OCI-LY3 (cell line): Measurements from ENCODE around the gene PRAMEF8.
"Not testable (repeated sequence)": the region's sequence is repeated elsewhere in the genome, so short reads cannot be mapped to it uniquely, and the experiment has no call there.

Experiments
- H2AFZ ChIP-seq: fragments of 200-600, 300-600 bp; shearing (Covaris generic); 2 replicates; pipeline ENCODE4 v1.6.0; 2014; ENCODE audit warnings: antibody characterized with exemption, low read depth, low read length
- H3K27ac ChIP-seq: fragments of 200-600, 300-600 bp; sonication (generic); 2 replicates; pipeline ENCODE4 v1.5.1; 2014; ENCODE audit warnings: mild to moderate bottlenecking, low read length, moderate library complexity, mixed read lengths
- H3K27me3 ChIP-seq: fragments of 200-600, 300-600 bp; sonication (generic); 2 replicates; pipeline ENCODE4 v1.6.1; 2014; ENCODE audit warnings: low read depth, low read length, mixed read lengths
- H3K36me3 ChIP-seq: fragments of 200-600, 300-600 bp; sonication (generic); replicated peaks from 2 replicates; pipeline ENCODE3; 2014; ENCODE audit warnings: low read depth, low read length, mixed read lengths
- H3K4me1 ChIP-seq: fragments of 300-600, 200-600 bp; sonication (generic); 2 replicates; pipeline ENCODE4 v1.6.1; 2014; ENCODE audit warnings: low read length, mixed read lengths
- H3K4me2 ChIP-seq: fragments of 200-600, 300-600 bp; sonication (generic); 2 replicates; pipeline ENCODE4 v1.6.1; 2014; ENCODE audit warnings: low read length, mixed read lengths
- H3K4me3 ChIP-seq: fragments of 300-600, 200-600 bp; sonication (generic); 2 replicates; pipeline ENCODE4 v1.5.1; 2014; ENCODE audit warnings: antibody characterized with exemption, mild to moderate bottlenecking, low read length, moderate library complexity
- H3K79me2 ChIP-seq: fragments of 300-600, 200-600 bp; shearing (Covaris generic); 2 replicates; pipeline ENCODE4 v1.6.1; 2014; ENCODE audit warnings: mild to moderate bottlenecking, low read length, mixed read lengths
- H3K9ac ChIP-seq: fragments of 300-600, 200-600 bp; shearing (Covaris generic); 2 replicates; pipeline ENCODE4 v1.6.0; 2014; ENCODE audit warnings: mild to moderate bottlenecking, low read length, moderate library complexity
- H3K9me3 ChIP-seq: fragments of 200-600, 300-600 bp; shearing (Covaris generic); 2 replicates; pipeline ENCODE4 v1.6.1; 2014; ENCODE audit warnings: low read length, mixed read lengths; ENCODE audit not compliant: insufficient read depth
- H4K20me1 ChIP-seq: fragments of 200-600, 300-600 bp; sonication (generic); 2 replicates; pipeline ENCODE4 v1.6.1; 2016; ENCODE audit warnings: low read length, mixed read lengths; ENCODE audit not compliant: insufficient read depth
- CTCF ChIP-seq: fragments of 200-600, 300-600 bp; sonication (generic); IDR thresholded peaks from 2 replicates; pipeline ENCODE4 v1.5.1; 2014; ENCODE audit warnings: antibody characterized with exemption, low read length, low read depth

PRAMEF8 gene

GRCh38 chr1:13277016-13277415 is 7.9 kb downstream of the PRAMEF8 start:
- H3K27ac ChIP-seq, H3K4me3 ChIP-seq, H3K27me3 ChIP-seq, H3K9me3 ChIP-seq, H3K9ac ChIP-seq, H4K20me1 ChIP-seq, H2AFZ ChIP-seq, H3K79me2 ChIP-seq, H3K4me1 ChIP-seq, H3K36me3 ChIP-seq, H3K4me2 ChIP-seq: not testable (repeated sequence)
- 0 out of 2 replicates have a peak, but pooled peaks have one; percentile 5 for TF ChIP-seq CTCF

- H3K4me1 ChIP-seq, H2AFZ ChIP-seq, H3K79me2 ChIP-seq, H3K4me3 ChIP-seq, H3K9ac ChIP-seq, H3K36me3 ChIP-seq, H3K27ac ChIP-seq, H3K4me2 ChIP-seq, H4K20me1 ChIP-seq, H3K9me3 ChIP-seq, H3K27me3 ChIP-seq: not testable (repeated sequence)
Measured at GRCh38 chr1:13265124-13265523, 19.8 kb downstream of the PRAMEF8 start.

DNA sequence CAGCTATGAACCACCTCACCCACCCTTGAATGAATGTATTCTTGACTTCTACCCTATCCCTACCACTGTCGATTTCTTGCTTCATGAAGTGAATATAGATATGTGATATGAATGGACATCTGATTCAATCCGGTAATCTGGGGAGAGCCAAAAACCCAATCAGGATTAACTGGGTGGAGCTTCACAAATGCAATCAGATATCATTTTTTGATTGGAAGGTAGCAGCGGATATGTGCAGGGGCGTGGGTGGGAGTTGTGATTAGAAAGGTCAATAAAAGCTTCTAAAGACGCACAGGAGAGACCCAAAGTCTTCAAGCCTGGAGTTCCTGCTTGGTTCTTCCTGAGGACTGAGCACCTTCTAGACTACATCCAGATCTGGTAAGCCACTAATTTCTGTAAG is 31.0 kb downstream of the PRAMEF8 start, which contains the start of gene PRAMEF5:
PRAMEF5 (plus strand) TSS at position 301 of the 400 bp plus-strand sequence. CDS start 5,071 bp downstream, outside the sequence.
- not testable (repeated sequence) for H3K79me2 ChIP-seq, H3K27me3 ChIP-seq, H3K4me1 ChIP-seq, H3K4me3 ChIP-seq, H4K20me1 ChIP-seq, H3K4me2 ChIP-seq, H3K9me3 ChIP-seq, H3K9ac ChIP-seq, H3K36me3 ChIP-seq, H3K27ac ChIP-seq, H2AFZ ChIP-seq

- not testable (repeated sequence) for H3K27ac ChIP-seq, H3K79me2 ChIP-seq, H2AFZ ChIP-seq, H3K4me1 ChIP-seq, H3K9ac ChIP-seq, H3K36me3 ChIP-seq, H3K4me2 ChIP-seq, H4K20me1 ChIP-seq, H3K27me3 ChIP-seq, H3K4me3 ChIP-seq, H3K9me3 ChIP-seq
Measured at GRCh38 chr1:13247122-13247521, 37.8 kb downstream of the PRAMEF8 start.

GRCh38 chr1:13246554-13246871 is 38.4 kb downstream of the PRAMEF8 start:
- H3K4me3 ChIP-seq, H3K9me3 ChIP-seq, H3K27me3 ChIP-seq, H3K36me3 ChIP-seq, H2AFZ ChIP-seq, H3K4me2 ChIP-seq, H3K27ac ChIP-seq, H3K4me1 ChIP-seq, H4K20me1 ChIP-seq, H3K79me2 ChIP-seq, H3K9ac ChIP-seq: not testable (repeated sequence)

DNA sequence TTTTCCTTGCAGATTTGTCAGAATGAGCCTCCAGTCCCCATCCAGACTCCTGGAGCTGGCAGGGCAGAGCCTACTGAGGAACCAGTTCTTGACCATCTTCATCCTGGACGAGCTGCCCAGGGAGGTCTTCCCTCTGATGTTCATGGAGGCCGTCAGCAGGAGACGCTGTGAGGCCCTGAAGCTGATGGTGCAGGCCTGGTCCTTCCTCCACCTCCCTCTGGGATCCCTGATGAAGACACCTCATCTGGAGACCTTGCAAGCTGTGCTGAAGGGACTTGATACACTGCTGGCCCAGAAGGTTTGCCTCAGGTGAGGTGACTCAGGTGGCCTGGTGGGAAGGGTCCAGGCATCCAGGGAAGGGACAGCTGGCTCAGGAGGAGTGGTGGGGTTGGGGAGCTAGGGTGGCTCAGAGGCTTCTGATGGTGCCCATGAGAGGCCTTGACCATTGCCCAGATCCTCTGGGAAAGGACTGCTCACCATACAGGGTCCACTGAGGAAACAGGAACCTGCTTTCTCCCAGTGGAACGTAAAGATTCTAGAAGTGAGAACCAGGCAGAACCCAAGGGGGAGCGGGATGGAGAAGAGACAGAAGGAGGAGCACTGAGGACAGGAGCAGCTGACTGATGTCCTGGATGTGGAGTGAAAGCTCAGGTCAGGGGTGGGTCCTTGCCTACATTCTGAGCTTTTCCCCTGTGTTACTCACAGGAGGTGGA is 38.9 kb downstream of the PRAMEF8 start:
- H2AFZ ChIP-seq, H4K20me1 ChIP-seq, H3K9ac ChIP-seq, H3K4me1 ChIP-seq, H3K27me3 ChIP-seq, H3K4me3 ChIP-seq, H3K4me2 ChIP-seq, H3K9me3 ChIP-seq, H3K36me3 ChIP-seq, H3K27ac ChIP-seq, H3K79me2 ChIP-seq: not testable (repeated sequence)

DNA sequence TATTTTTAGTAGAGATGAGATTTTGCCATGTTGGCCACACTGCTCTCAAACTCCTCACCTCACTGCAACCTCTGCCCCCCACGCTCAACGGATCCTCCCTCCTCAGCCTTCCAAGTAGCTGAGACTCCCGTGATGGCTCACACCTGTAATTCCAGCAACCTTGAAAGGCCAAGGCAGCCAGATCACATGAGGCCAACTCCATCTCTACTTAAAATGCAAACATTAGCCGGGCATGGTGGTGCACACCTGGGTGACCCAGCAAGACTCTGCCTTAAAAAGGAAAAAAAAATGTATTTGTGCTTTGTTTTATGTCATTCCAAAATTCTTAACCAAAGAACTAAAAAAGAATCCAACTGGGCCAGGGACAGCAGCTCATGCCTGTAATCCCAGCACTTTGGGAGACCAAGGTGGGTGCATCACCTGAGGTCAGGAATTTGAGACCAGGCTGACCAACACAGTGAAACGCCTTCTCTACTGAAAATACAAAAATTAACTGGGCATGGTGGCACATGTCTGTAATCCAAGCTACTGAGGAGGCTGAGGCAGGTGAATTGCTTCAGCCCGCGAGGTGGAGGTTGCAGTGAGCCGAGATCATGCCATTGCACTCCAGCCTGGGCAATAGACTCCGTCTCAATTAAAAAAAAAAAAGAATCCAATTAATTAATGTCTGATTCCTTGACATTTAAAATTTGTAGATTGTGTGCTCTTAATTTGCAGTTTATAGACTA is 41.2 kb downstream of the PRAMEF8 start:
- not testable (repeated sequence) for H3K9ac ChIP-seq, H3K27me3 ChIP-seq, H3K36me3 ChIP-seq, H3K4me3 ChIP-seq, H4K20me1 ChIP-seq, H3K79me2 ChIP-seq, H3K9me3 ChIP-seq, H3K4me2 ChIP-seq, H3K27ac ChIP-seq, H3K4me1 ChIP-seq, H2AFZ ChIP-seq

- H3K79me2 ChIP-seq, H4K20me1 ChIP-seq, H3K9me3 ChIP-seq, H3K9ac ChIP-seq, H3K4me2 ChIP-seq, H3K4me1 ChIP-seq, H2AFZ ChIP-seq, H3K27ac ChIP-seq, H3K4me3 ChIP-seq, H3K36me3 ChIP-seq, H3K27me3 ChIP-seq: not testable (repeated sequence)
Measured at GRCh38 chr1:13239633-13240032, 45.3 kb downstream of the PRAMEF8 start.

DNA sequence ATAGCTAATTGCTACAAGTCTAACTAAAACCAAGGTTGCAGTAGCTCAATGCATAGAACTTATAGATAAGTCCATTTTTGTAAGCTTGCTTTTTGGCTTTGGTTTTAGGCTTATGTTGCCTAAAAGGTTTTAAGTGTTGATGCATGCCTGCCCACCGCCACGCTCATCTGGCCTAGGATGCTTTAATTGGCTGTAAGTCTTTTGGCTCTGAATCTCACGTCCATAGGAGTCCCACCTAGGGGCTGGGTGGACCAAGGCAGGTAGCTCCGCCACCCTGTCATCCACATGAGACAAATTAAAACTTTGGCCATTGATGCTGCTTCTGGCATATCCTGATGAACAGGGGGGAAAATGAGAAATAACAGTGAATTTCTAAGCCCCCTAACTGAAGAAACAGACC is 47.4 kb downstream of the PRAMEF8 start:
- H3K9ac ChIP-seq, H3K79me2 ChIP-seq, H3K4me3 ChIP-seq, H3K9me3 ChIP-seq, H3K4me2 ChIP-seq, H4K20me1 ChIP-seq, H3K27me3 ChIP-seq, H3K4me1 ChIP-seq, H2AFZ ChIP-seq, H3K36me3 ChIP-seq, H3K27ac ChIP-seq: not testable (repeated sequence)
